ENCODE results near the gene FOXQ1. TPM values are rescaled to one million over a fixed set of nuclear protein-coding genes. Genes with fewer than 3 reads are reported as not detected.

Gene FOXQ1
- total and polyA plus RNA-seq, 2 of the 13 experiments (the other 11 are each of a cell fraction or from before 2014, with no cell fraction given): 35.2 to 39.8 TPM

DNA sequence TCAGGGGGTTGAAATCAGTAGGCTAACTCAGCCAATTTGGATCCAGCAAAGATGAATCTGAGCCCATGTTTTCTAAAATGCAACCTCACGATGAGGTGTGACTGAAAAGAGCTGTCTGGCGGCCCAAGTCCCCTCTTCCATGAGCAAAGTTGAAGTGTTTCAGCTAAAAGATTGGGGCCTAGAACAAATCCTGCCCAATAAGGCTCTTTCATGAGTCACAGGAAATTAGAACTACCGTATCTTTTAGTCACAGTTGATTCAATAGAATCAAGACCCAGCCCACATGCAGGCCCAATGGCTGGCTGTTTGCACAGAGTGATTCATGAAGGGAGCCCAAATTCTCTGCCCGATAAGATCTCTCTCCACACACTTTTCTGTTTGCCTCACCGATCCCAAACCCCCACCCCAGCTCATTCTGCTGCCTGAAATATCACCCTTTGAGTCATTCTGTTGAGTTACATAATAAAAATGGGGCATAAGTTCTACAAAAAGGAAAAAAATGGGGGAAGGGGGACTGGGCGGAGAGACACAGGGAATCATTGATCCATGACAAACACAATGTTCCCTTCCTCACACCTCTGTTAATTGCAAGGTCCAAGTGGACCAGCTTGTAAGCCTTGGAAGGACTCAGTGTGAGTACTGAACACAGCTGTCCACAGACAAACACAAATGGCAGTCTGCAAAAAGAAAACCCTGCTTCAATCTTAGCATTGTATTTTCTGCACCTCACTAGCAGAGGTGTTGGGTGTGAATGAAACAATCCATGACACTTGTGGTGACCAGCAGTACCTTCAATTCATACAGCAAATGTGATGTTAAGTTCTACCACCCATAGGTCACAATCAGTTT is 13.8 kb downstream of the FOXQ1 start (continued):
- no peak for TF ChIP-seq ZNF773 (CRISPR knock-in tag; IDR thresholded peaks at IDR 0.05; ENCODE audit: borderline replicate concordance)
- no peak for TF ChIP-seq RFX5 (IDR thresholded peaks at IDR 0.05; ENCODE audit: low read depth, low read length)
- TF ChIP-seq, protein P1, sequence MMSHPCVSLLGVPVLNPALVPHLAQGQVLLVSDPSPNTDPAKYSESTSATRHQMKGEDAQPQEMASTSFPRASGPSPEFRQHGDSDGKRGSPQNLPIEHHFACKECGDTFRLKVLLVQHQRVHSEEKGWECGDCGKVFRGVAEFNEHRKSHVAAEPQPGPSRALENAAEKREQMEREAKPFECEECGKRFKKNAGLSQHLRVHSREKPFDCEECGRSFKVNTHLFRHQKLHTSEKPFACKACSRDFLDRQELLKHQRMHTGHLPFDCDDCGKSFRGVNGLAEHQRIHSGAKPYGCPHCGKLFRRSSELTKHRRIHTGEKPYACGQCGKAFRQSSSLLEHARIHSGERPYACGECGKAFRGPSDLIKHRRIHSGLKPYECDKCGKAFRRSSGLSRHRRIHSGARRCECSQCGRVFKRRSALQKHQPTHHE (CRISPR knock-in tag; IDR thresholded peaks at IDR 0.05; ENCODE audit: borderline replicate concordance): peak; percentile 45; the same call in 1 of the 2 replicates
- peak; percentile 81 to 94; a peak in 3 of 4 replicates for TF ChIP-seq EP300 (IDR thresholded peaks at IDR 0.05; ENCODE audit: low read depth in 2 of 2, low read length in 2 of 2)
- peak; percentile 92 for TF ChIP-seq EP300 (CRISPR knock-in tag; IDR thresholded peaks at IDR 0.05; ENCODE audit: borderline replicate concordance)
- TF ChIP-seq ZNF687 (CRISPR knock-in tag; IDR thresholded peaks at IDR 0.05): no peak
- no peak for TF ChIP-seq ZFP36 (IDR thresholded peaks at IDR 0.05; ENCODE audit: borderline replicate concordance, low read depth, low read length, partially characterized antibody)
- peak; percentile 67; the same call in 1 of the 2 replicates for TF ChIP-seq SNAI1 (CRISPR knock-in tag; IDR thresholded peaks at IDR 0.05; ENCODE audit: borderline replicate concordance)
- TF ChIP-seq NCOA1 (CRISPR knock-in tag; IDR thresholded peaks at IDR 0.05): no peak
- TF ChIP-seq DNMT1 (CRISPR knock-in tag; IDR thresholded peaks at IDR 0.05): no peak
- TF ChIP-seq ZMYM3 (CRISPR knock-in tag; IDR thresholded peaks at IDR 0.05): peak; percentile 48
- TF ChIP-seq, protein P2, sequence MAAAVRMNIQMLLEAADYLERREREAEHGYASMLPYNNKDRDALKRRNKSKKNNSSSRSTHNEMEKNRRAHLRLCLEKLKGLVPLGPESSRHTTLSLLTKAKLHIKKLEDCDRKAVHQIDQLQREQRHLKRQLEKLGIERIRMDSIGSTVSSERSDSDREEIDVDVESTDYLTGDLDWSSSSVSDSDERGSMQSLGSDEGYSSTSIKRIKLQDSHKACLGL (CRISPR knock-in tag; IDR thresholded peaks at IDR 0.05): no peak
- 0 out of 2 replicates have a peak, but pooled peaks have one; percentile 5 for TF ChIP-seq GATAD1 (CRISPR knock-in tag; IDR thresholded peaks at IDR 0.05)
- peak; percentile 63 for TF ChIP-seq PRPF4 (IDR thresholded peaks at IDR 0.05; ENCODE audit: low read depth, low read length, poor library complexity, severe bottlenecking)
- peak; percentile 15; the same call in 1 of the 2 replicates for TF ChIP-seq BHLHE40 (IDR thresholded peaks at IDR 0.05; ENCODE audit: low read length)
- TF ChIP-seq CENPX (CRISPR knock-in tag; IDR thresholded peaks at IDR 0.05): no peak
- 0 out of 2 replicates have a peak, but pooled peaks have one; percentile 36 for TF ChIP-seq CBFB (CRISPR knock-in tag; IDR thresholded peaks at IDR 0.05)
- TF ChIP-seq MEIS2 (CRISPR knock-in tag; IDR thresholded peaks at IDR 0.05): no peak
- no peak for TF ChIP-seq REXO4 (CRISPR knock-in tag; IDR thresholded peaks at IDR 0.05; ENCODE audit: borderline replicate concordance)
- TF ChIP-seq ZNF296 (CRISPR knock-in tag; conservative IDR thresholded peaks at IDR 0.05): no peak
